CD4-positive, alpha-beta T cell treated with Interleukin-15 for 4 hours (primary cell): ENCODE data around the gene SLFN14.
"Not testable (repeated sequence)": the region's sequence is repeated elsewhere in the genome, so short reads cannot be mapped to it uniquely, and the experiment has no call there.

Experiments
- DNase-seq: peaks from one replicate; pipeline ENCODE4 v3.0.0-alpha.2; 2020; ENCODE audit warnings: low spot score

SLFN14 gene

DNA sequence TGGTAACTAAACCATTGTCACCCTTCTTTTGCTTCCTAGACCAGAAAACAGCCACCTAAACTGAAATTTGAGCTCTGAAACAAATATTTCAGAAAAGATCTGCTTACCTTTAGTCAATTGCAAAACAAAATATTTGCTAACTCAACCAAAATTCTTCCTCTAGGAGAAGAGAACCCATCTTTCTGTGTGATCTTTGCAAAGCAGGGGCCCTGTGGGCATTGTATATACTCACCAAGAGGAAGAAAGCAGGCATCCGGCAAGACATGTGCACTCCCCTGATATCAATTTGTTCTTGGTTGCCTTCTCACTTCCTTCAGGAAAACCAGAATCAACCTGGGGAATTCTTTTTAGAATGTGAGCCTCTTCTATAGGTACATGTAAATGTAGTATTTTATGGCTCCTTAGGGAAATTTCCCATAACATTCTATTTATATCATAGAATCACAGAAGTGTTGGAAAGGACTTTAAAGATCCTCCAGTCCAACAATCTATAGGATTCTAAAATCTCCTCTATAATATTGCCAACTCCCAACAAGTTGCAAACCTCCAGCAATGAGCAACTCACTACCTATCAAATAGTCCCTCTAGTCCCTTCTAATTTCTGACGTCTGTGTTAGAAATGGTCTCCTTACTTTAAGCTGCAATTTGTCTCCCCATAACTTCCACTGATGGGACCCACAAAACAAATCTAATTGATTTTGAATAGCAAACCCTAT is 966 bp downstream of the SLFN14 start:
- no peak for DNase-seq

DNA sequence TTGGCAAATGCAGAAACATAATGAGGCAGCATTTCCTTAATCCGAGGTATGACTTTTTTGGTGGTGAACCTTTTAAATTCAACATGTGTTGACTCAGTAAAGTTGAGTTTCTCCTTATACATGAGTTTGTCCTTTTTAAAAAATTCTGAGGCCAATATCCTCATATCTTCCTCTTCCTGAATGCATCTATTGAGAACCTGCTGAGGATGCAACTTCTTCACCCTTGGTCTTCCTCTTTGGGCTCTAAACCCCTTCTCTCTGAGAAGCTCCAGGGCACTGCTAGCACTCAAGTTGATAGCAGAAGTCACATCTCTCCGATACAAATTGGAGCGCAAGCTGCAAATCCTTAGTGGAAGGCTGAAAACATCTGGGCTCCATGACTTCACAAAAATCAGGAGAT is 3.3 kb downstream of the SLFN14 start:
- no peak for DNase-seq

DNA sequence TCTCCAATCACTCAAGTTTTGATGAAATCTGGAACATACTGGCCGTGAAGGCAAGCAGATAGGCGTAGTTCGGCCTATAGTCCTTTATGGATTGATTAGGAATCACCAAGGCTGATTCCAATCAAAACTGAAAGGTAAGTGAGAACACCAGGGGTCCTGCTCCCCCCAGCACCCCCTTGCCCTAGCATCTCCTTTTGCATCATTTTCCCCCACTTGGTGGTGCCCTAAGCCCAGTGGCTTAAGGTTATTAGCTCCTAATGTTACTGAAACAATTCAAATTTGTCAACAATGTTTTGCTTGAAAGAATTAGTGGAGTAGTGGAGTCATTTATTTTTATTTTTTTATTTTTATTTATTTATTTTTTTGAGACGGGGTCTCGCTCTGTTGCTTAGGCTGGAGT is 4.9 kb downstream of the SLFN14 start:
- DNase-seq: no peak

DNA sequence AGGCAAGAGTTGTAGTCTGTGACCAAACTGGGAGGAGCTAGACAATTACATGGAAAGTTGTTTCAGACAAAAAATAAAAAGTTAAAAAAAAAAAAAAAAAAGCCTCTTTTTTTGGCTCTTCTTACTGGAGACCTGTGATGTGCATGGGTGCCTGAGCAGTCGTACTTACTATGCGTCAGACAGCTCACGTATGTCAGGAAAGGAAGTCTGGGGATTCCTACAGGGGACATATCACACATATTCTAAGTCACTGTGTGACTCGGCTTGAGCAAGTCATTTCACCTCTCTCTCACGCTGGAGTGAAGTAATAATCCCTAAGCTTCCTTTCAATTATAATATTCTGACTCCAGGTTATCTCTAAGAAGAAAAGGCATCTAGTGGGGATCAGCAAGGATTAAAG is 6.0 kb downstream of the SLFN14 start:
- no peak for DNase-seq

DNA sequence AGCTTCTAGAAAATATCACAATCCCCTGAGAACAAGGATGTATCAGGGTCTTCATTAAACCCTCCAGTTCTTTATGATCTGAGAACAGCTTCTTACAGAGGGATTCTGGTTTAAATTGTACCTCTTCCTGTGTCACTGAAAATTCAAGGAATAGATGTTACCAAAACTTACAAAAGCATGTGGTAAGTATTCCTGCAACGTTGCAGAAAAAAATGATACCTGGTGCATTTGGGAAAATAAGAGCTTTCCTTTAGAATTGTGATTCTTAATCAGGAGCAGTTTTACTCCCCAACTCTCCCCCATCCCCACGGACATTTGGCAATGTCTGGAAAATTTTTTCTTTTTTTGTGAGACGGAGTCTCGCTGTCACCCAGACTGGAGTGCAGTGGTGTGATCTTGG is 7.3 kb downstream of the SLFN14 start:
- no peak for DNase-seq

DNA sequence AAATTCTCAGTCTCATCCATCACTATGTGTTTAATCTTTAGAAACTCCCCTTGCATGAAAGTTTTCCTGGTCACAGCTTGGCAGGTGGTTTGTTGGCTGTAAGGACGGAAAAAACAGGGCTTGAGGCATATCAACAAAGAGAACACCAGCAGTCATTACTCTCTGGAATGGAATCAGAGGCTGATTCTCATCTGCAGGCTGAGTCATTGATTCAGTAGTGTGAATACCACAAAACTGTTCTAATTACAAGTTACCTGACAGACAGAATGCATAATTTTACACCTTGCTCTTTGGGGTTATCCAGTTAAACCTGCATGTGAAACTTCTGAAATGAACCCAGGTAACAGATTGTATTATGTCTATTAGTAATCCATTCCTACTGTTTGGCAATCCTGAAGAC is 11.6 kb downstream of the SLFN14 start:
- no peak for DNase-seq

DNA sequence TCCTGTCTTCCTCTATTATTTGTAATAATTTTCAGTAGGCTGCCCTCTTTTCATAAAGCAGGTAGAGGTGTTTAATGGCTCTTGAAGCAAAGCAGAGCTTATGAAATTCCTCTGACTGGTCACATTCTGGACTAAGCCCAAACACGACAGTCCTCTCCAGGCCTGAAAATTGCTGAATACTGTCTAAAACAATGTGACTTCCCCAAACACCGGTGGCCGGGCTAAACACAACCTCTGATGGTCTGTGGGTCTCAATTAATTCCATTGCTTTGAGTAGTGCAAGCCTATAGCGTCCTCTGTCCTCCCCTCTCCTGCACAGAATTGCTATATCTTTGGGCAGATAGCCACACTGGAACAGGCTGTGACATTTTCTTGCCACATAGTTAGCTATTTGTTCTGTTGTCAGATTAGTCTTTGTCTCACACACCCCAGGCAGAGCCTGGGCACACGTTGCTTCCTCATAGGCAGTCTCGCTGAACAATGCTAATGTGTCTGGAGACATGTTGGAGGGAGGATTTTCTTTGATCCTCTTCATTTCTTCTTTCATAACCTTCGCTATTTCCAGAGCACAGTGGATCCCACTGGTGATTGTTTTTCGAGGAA is 12.3 kb downstream of the SLFN14 start:
- no peak for DNase-seq

DNA sequence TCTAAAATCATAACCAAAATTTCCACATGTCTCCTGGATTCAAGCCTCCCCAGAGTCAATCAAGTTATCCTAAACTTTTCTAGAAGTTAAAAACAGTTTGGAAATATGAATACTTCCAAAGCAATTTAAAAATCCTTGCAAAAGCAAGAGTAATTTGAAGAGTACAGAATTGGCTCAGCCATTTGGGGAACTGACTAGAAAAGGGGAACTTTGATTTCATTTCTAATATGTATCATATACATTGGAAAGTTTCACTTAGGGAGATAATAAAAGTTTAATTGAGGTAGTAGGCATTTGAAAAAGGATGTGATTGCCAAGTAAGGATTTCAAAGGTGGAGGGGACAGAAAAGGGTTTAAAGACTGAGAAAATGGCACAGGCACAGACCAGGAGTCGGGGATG is 14.1 kb downstream of the SLFN14 start:
- DNase-seq: no peak

DNA sequence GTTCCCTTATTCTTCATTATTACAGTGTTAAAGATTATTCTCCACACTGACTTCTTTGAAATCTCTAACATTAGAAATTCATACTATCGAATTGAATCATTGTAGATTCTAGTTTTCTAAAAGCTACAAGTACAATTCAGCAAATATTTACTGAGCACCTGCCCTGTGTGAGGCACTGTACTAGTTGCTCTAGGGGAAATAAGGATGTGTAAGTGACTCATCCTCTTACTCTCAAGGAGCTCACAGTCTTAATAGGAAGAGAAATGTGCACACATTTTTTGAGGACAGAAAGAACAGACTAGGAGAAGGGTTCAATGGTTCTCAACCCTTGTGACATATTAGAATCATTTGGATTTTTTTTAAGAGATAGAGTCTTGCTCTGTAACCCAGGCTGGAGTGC is 15.5 kb downstream of the SLFN14 start:
- DNase-seq: no peak

DNA sequence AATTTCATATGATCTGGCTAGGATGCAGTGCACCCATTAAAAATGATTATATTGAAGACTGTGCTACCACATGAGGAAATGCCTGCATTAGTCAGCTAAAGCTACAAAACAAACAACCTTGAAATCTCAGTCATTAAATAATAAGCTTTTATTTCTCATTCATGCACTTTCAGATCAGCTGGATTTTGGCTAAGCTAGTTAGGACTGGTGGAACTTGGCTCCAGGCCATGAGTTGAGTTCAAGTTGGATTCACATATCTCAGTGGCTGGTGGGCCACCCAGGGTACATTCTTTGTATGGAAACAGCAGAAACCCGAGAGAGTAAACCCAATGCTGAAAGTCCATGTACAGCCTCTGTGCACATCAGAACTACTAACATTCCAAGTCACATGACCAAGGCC is 16.8 kb downstream of the SLFN14 start:
- no peak for DNase-seq

DNA sequence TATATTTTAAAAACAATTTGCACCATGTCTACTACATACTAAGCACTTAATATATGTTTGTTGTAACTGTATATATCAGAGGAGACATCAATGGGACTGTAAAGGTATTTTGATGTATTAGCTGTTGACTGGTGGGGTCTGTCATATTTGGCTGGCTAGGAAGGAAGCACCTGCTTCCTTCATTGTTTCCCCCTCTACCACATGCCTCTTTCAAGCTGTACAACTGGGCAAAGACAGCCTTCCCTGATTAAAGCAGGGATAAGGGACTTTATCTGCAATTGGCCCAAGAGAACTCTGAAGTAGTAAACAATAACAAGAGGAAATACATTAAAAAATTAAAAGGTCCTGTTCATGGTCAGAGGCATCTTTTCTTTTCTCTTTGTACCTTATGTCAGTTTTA is 17.6 kb downstream of the SLFN14 start:
- no peak for DNase-seq

DNA sequence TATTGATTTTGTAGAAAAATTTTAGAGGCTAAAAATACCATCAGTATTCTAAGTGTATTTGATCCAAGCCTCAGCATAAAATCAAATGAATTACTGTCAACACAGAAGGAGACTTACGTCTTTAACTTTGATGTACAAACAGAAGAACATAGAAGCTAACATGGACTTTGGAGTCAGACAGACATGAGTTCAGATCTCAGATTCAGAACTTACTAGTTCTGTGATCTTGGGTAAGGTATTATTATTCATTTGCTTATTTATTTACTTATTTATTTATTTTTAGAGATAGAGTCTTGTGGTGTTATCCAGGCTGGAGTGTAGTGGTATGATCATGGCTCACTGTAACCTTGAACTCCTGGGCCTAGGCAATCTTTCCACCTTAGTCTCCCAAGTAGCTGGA is 19.2 kb downstream of the SLFN14 start:
- no peak for DNase-seq

DNA sequence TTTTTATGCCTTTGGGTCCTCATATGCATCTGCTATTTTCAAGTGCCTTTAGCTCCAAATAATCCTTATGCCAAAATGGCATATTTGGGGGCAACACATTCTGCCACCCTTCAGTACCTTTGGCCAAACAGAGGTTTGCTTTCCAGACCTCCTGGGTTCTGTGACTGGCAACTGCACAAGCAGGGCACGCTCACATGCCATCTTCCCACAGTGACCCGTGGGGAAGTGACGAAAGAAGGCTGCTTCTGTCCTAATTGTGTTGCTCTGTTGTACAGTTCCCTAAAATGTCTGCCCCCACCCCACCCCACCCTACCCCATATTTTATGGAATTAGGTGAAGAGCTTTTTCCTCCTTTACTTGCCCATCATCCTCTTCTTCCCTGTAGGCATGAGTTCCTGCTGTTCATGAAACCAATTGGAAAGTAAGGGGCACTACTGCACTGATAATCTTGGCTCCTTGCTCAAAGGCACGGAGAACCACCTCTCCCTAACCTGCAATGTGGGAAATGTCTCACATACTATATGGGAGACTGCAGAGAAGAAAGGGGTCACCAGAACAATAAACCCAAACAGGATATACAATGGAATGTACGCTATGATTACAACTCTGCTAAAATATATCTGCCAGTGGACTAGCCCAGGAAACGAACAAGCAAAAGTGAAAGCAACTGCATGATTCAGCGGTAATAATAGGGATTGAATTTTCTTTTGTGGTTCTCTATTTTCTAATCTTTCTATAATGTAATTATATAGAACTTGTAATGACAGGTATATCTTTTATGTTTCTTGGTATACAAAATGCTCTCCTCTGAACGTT is 19.8 kb downstream of the SLFN14 start:
- DNase-seq: peak; percentile 47

DNA sequence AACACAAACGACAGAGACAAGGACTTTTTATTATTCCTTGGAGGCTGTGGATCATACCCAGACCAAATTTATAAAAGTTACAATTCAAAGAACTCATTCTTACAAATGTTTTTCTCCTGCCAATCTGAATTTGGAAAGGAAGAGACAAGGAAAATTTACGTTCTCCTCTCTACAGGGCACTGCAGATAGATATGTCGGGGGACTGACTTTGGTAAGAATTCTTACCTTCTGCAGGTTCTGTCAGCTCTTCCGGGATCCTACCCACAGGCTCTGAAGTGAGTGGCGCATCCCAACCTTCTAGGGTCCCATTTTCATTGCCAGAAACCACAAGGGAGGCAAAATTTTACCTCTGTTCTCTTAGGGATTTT is 21.0 kb downstream of the SLFN14 start:
- DNase-seq: no peak

DNA sequence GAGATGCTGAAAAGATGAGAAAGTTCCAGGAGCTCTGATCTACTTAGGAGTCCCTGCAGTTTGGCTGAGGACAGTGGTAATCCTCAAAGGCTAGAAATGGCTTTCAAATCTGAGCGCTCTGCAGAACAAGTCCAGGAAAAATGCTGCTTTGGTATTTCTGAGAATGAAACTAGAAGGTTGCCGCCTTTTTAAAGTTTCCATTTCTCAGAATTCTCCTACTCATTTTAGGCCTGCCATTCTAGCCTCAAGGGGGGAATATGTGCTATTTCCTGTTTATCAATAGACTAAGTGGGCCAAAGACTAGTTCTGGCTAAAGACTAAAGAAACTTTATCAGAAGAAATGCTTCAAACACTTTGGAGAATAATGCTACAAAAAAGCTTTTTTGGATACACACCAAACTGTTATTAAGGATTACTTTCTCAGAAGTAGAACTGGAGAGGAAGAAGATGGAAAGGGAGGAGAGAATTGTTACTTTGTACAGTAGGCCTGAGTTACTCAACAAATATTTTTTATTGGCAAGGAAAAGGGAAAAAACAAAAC is 22.9 kb downstream of the SLFN14 start, which contains the start of gene SLFN12L:
SLFN12L (minus strand) TSS at position 78 of the 541 bp plus-strand sequence. CDS start 15,314 bp downstream, outside the sequence.
- DNase-seq: peak; percentile 88

DNA sequence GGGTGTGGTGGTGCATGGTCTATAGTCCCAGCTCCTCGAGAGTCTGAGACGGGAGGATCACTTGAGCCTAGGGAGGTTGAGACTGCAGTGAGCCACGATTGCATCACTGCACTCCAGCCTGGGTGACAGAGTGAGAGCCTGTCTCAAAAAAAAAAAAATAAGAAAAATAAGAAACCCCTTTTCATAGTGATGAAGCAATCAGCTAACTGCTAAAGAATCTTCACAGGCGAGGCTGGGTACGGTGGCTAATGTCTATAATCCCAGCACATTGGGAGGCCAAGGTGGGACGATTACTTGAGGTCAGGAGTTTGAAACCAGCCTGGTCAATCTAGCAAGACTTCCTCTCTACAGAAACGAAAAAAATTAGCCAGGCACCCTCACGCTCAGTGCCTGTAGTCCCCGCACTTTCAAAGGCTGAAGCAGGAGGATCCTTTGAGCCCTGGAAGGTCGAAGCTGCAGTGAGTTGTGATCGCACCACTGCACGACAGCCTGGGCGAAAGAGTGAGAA is 23.9 kb downstream of the SLFN14 start:
- no peak for DNase-seq

DNA sequence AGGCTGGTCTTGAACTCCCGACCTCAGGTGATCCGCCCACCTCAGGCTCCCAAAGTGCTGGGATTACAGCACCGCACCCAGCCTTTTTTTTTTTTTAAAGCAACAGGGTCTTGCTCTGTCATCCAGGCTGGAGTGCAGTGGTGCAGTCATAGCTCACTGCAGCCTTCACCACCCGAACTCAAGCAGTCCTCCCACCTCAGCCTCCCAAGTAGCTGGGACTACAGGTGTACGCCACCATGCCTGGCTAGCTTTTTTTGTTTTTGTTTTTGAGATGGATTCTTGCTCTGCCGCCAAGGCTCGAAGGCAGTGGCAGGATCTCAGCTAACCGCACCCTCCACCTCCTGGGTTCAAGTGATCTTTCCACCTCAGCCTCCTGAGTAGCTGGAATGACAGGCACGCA is 25.2 kb downstream of the SLFN14 start:
- not testable (repeated sequence) for DNase-seq

DNA sequence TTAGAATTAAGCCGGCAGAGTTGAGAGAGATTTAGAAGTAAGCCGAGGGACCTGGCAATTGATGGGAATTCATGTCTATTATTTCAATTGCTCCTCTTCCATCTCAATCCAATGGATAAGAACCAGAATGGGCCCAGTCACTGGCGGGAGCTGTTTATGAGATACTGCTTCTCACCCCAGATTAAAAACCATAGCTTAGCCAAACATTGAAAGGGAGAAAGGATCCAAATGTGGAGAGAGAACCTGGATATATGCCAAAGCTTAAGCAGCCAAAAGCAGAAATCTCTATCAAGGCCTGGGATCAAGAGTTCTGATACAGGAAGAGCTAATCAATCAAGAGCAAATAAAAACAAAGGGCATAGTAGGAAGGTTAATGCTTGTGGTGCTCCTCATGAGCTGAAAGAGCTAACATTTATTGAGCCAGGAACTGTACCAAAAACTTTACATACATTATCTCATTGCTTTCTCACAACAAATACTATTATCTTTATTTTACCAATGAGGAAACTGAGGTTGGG is 26.0 kb downstream of the SLFN14 start:
- no peak for DNase-seq

DNA sequence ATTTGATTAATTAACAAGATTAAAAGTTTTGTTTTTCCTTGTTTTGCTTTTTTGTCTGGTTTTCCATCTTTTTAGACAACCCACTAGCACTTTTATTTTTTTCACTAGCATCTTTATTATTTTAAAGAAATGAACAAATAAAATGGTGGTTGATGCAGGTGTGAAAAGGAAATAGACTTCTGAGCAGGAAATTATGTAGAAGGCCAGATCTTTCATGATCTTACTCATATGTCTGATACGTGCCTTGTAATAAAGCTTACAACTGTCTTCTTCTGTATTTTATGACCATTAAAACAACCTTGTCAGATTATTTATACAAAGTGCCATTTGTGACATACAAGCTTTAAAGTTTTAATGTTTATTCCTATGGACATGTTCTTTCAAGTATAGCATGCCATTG is 29.5 kb downstream of the SLFN14 start:
- peak; percentile 40 for DNase-seq

DNA sequence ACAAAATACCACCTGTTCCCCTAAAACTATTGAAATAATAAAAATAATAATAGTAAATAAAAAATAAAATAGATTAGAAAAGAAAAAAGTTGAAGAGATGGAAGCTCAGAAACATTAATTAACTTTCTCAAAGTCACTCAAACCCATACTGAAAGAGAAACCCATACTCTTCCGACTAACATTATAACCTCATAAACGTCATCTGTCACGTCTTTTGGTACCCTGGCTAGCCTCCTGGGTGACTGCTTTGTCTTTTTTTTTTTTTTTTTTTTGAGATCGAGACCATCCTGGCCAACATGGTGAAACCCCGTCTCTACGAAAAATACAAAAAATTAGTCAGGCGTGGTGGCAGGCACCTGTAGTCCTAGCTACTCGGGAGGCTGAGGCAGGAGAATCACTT is 30.8 kb downstream of the SLFN14 start:
- DNase-seq: no peak

DNA sequence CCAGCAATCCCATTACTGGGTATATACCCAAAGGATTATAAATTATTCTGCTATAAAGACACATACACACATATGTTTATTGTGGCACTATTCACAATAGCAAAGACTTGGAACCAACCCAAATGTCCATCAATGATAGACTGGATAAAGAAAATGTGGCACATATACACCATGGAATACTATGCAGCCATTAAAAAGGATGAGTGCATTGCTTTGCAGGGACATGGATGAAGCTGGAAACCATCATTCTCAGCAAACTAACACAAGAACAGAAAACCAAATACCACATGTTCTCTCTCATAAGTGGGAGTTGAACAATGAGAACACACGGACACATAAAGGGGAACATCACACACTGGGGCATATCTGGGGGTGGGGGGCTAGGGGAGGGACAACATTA is 31.3 kb downstream of the SLFN14 start:
- not testable (repeated sequence) for DNase-seq

DNA sequence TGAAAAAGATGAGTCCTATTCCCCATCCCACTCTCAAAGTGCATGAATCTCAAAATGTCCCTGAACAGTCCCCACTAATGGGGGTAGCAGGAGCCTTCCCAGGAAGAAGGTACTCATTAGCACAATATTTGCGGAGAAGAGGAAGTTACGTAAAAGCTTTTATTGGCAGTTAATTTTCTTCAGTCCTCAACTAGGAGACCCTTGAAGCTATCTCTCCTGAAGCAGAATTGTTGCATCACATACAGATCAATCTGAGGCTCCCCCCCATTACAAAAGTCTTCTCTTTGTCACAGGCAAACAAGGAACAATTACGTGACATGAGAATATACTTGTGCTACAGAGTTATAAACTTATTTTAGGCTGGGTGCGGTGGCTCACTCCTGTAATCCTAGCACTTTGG is 37.3 kb downstream of the SLFN14 start:
- DNase-seq: no peak
